HL-60 (cell line): ENCODE data around the gene BGLAP.

Source experiments
- TF ChIP-seq, protein P1 (sequence below): IDR thresholded peaks from 2 replicates; pipeline ENCODE4 v1.6.1; 2012; ENCODE audit warnings: low read depth; ENCODE audit not compliant: insufficient replicate concordance
- TF ChIP-seq, protein P2 (sequence below): IDR thresholded peaks from one replicate; pipeline ENCODE4 v1.5.1; 2011; ENCODE audit warnings: low read length, control low read depth, inconsistent platforms; ENCODE audit not compliant: insufficient read depth

- TF ChIP-seq, protein P1, sequence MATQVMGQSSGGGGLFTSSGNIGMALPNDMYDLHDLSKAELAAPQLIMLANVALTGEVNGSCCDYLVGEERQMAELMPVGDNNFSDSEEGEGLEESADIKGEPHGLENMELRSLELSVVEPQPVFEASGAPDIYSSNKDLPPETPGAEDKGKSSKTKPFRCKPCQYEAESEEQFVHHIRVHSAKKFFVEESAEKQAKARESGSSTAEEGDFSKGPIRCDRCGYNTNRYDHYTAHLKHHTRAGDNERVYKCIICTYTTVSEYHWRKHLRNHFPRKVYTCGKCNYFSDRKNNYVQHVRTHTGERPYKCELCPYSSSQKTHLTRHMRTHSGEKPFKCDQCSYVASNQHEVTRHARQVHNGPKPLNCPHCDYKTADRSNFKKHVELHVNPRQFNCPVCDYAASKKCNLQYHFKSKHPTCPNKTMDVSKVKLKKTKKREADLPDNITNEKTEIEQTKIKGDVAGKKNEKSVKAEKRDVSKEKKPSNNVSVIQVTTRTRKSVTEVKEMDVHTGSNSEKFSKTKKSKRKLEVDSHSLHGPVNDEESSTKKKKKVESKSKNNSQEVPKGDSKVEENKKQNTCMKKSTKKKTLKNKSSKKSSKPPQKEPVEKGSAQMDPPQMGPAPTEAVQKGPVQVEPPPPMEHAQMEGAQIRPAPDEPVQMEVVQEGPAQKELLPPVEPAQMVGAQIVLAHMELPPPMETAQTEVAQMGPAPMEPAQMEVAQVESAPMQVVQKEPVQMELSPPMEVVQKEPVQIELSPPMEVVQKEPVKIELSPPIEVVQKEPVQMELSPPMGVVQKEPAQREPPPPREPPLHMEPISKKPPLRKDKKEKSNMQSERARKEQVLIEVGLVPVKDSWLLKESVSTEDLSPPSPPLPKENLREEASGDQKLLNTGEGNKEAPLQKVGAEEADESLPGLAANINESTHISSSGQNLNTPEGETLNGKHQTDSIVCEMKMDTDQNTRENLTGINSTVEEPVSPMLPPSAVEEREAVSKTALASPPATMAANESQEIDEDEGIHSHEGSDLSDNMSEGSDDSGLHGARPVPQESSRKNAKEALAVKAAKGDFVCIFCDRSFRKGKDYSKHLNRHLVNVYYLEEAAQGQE = no peak
- TF ChIP-seq, protein P2, sequence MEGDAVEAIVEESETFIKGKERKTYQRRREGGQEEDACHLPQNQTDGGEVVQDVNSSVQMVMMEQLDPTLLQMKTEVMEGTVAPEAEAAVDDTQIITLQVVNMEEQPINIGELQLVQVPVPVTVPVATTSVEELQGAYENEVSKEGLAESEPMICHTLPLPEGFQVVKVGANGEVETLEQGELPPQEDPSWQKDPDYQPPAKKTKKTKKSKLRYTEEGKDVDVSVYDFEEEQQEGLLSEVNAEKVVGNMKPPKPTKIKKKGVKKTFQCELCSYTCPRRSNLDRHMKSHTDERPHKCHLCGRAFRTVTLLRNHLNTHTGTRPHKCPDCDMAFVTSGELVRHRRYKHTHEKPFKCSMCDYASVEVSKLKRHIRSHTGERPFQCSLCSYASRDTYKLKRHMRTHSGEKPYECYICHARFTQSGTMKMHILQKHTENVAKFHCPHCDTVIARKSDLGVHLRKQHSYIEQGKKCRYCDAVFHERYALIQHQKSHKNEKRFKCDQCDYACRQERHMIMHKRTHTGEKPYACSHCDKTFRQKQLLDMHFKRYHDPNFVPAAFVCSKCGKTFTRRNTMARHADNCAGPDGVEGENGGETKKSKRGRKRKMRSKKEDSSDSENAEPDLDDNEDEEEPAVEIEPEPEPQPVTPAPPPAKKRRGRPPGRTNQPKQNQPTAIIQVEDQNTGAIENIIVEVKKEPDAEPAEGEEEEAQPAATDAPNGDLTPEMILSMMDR = no peak
These were observed 12.0 kb upstream of the BGLAP start for GRCh38 chr1:156229809-156230472.
